Astrocyte (in vitro differentiated cells and primary cell): ENCODE measurements around the gene DCAKD.

Experiments
- CTCF ChIP-seq: IDR thresholded peaks from 2 replicates; pipeline ENCODE4 v1.5.1; 2011; ENCODE audit warnings: low read depth, mild to moderate bottlenecking, inconsistent platforms, low read length, moderate library complexity; ENCODE audit not compliant: insufficient read depth
- EZH2 ChIP-seq: IDR thresholded peaks from 2 replicates; pipeline ENCODE4 v1.6.1; 2012; ENCODE audit warnings: mild to moderate bottlenecking, low read length, inconsistent platforms; ENCODE audit not compliant: insufficient read depth

GRCh38 chr17:45003877-45004276 is 47.6 kb downstream of the DCAKD start:
- TF ChIP-seq CTCF (no peak), EZH2 (no peak)
